ENCODE measurements around the gene FNBP1.

DNA sequence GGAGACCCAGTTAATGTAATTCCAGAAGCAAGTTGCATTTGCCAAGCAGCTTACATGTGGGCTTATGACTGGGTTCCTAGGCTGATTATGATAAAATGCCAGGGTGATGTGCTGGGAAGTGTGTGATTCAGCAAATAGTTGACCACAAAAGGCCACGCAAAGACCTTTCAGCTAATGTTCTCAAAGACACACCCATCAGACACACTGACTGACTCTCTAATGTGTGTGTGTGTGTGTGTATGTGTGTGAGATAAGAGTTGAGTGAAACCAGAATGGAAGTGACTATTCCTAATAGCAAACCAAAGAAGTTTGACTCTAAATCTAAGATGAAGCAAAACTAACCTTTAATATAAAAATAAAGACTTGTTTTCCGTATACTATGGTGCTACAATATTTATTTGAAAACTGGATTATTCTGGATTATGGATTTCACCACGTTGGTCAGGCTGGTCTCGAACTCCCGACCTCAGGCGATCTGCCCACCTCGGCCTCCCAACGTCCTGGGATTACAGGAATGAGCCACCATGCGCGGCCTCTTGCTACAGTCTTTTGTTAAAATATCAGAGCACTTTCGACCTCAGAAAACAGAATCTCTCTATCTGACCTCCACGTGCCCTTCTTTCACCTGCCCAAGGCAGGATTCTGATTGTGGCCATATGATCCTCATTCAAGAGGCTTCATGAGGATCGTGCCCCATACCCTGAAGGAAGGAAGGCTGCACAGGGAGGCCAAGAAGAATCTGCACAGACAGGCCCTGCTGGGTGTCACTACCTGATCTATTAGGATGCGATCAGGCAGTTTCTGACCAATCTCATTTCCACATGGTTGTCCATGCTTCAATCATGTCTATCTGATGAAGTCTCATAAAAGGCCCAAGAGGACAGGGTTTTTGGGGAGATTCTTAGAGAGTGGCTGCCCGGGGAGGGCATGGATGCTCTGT lies 132.1 kb downstream of the FNBP1 start:
- TF ChIP-seq, protein P1, sequence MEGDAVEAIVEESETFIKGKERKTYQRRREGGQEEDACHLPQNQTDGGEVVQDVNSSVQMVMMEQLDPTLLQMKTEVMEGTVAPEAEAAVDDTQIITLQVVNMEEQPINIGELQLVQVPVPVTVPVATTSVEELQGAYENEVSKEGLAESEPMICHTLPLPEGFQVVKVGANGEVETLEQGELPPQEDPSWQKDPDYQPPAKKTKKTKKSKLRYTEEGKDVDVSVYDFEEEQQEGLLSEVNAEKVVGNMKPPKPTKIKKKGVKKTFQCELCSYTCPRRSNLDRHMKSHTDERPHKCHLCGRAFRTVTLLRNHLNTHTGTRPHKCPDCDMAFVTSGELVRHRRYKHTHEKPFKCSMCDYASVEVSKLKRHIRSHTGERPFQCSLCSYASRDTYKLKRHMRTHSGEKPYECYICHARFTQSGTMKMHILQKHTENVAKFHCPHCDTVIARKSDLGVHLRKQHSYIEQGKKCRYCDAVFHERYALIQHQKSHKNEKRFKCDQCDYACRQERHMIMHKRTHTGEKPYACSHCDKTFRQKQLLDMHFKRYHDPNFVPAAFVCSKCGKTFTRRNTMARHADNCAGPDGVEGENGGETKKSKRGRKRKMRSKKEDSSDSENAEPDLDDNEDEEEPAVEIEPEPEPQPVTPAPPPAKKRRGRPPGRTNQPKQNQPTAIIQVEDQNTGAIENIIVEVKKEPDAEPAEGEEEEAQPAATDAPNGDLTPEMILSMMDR (conservative IDR thresholded peaks at IDR 0.05): no peak
- no peak for TF ChIP-seq EZH2 (IDR thresholded peaks at IDR 0.05; ENCODE audit: low read depth)

Data from PC-9 (cell line).